CD4-positive, alpha-beta T cell treated with Interleukin-21 for 1 hour (primary cell): Measurements from ENCODE around the gene FHOD3.
"Not testable (repeated sequence)": the region's sequence is repeated elsewhere in the genome, so short reads cannot be mapped to it uniquely, and the experiment has no call there.

Source experiments
- DNase-seq: peaks from one replicate; pipeline ENCODE4 v3.0.0-alpha.2; 2020

FHOD3 gene

GRCh38 chr18:36456622-36457021 lies 159.1 kb downstream of the FHOD3 start:
- no peak for DNase-seq

GRCh38 chr18:36457683-36458082 lies 160.2 kb downstream of the FHOD3 start:
- DNase-seq = no peak

- DNase-seq = no peak
These were observed 160.8 kb downstream of the FHOD3 start for GRCh38 chr18:36458306-36458705.

GRCh38 chr18:36459203-36459602 lies 161.7 kb downstream of the FHOD3 start:
- DNase-seq = no peak

GRCh38 chr18:36459786-36460185 lies 162.3 kb downstream of the FHOD3 start:
- DNase-seq = no peak

GRCh38 chr18:36460324-36460850 lies 162.9 kb downstream of the FHOD3 start:
- DNase-seq = no peak

- no peak for DNase-seq
These were observed 163.3 kb downstream of the FHOD3 start for GRCh38 chr18:36460854-36461253.

- no peak for DNase-seq
These were observed 164.1 kb downstream of the FHOD3 start for GRCh38 chr18:36461551-36461987.

- not testable (repeated sequence) for DNase-seq
These were observed 166.0 kb downstream of the FHOD3 start for GRCh38 chr18:36463516-36463915.

GRCh38 chr18:36464126-36464651 lies 166.7 kb downstream of the FHOD3 start:
- DNase-seq = no peak

- no peak for DNase-seq
These were observed 167.8 kb downstream of the FHOD3 start for GRCh38 chr18:36465276-36465675.

GRCh38 chr18:36465970-36466369 lies 168.5 kb downstream of the FHOD3 start:
- no peak for DNase-seq

- no peak for DNase-seq
These were observed 170.1 kb downstream of the FHOD3 start for GRCh38 chr18:36467614-36468013.

GRCh38 chr18:36468161-36468560 lies 170.6 kb downstream of the FHOD3 start:
- DNase-seq = no peak

- DNase-seq = no peak
These were observed 171.9 kb downstream of the FHOD3 start for GRCh38 chr18:36469461-36469860.

- no peak for DNase-seq
These were observed 173.4 kb downstream of the FHOD3 start for GRCh38 chr18:36470896-36471295.

GRCh38 chr18:36471393-36471792 lies 173.9 kb downstream of the FHOD3 start:
- no peak for DNase-seq

GRCh38 chr18:36476433-36476832 lies 178.9 kb downstream of the FHOD3 start:
- DNase-seq = no peak

- no peak for DNase-seq
These were observed 180.3 kb downstream of the FHOD3 start for GRCh38 chr18:36477776-36478175.

GRCh38 chr18:36481201-36481657 lies 183.7 kb downstream of the FHOD3 start:
- no peak for DNase-seq

- no peak for DNase-seq
These were observed 184.4 kb downstream of the FHOD3 start for GRCh38 chr18:36481935-36482334.

GRCh38 chr18:36484591-36484990 lies 187.1 kb downstream of the FHOD3 start:
- no peak for DNase-seq

GRCh38 chr18:36485772-36486171 lies 188.3 kb downstream of the FHOD3 start:
- DNase-seq = no peak

- no peak for DNase-seq
These were observed 190.6 kb downstream of the FHOD3 start for GRCh38 chr18:36488131-36488530.

- DNase-seq = no peak
These were observed 193.4 kb downstream of the FHOD3 start for GRCh38 chr18:36490897-36491296.
